GM12878 (cell line): ENCODE measurements around the gene CTNNBIP1. TPM values are rescaled to one million over a fixed set of nuclear protein-coding genes. Genes with fewer than 3 reads are reported as not detected.

ENCODE experiments used
- ATAC-seq: fragments of 200-7000 bp; cut with Tn5 transposase; 3 replicates; pipeline ENCODE4 v1.9.1; 2020; ENCODE audit warnings: mild to moderate bottlenecking, moderate library complexity
- BruUV-seq: library from RNA; stranded (reverse); fragments of 400-500 nt; replicated peaks from 2 replicates; lab custom pipeline; 2021; lab: Mats Ljungman, UMichigan
- CTCF ChIA-PET: fragments of 300-600 bp; sonication (Branson Sonifier 250); formaldehyde crosslinking; extraction: SDS; loops from one replicate; lab custom pipeline; 2021; ENCODE audit warnings: inconsistent platforms; lab: Yijun Ruan, JAX
- POLR2A ChIA-PET: fragments of 350-600 bp; formaldehyde crosslinking; extraction: SDS; loops from one replicate; lab custom pipeline; 2021; ENCODE audit warnings: inconsistent platforms; lab: Charles Lee
- RAD21 ChIA-PET: fragments of 300-600 bp; sonication (Branson Sonifier 250); formaldehyde crosslinking; loops from one replicate; lab custom pipeline; 2023; ENCODE audit warnings: antibody characterized with exemption; ENCODE audit not compliant: unreplicated experiment; lab: Charles Lee
- SMC1A ChIA-PET: fragments of 300-600 bp; sonication (Branson Sonifier 250); formaldehyde crosslinking; loops from one replicate; lab custom pipeline; 2023; ENCODE audit not compliant: unreplicated experiment, uncharacterized antibody; lab: Charles Lee
- DNase-seq: peaks from one replicate; pipeline ENCODE4 v3.0.0-alpha.2; 2011; ENCODE audit warnings: low read depth, low spot score
- FAIRE-seq: peaks from 3 replicates; lab custom pipeline; 2011; peaks lifted over from hg19 to GRCh38; lab: Jason Lieb, UNC
- H2AFZ ChIP-seq: 2 replicates; pipeline ENCODE4 v1.6.0; 2011; ENCODE audit warnings: low read depth, low read length, control low read depth; ENCODE audit not compliant: control insufficient read depth
- H3K27ac ChIP-seq: 2 replicates; pipeline ENCODE4 v1.5.1; 2011; ENCODE audit warnings: control low read depth; ENCODE audit not compliant: control insufficient read depth, insufficient read depth
- H3K27me3 ChIP-seq, 2 experiments: replicated peaks in 1 of 2; 2 replicates each; pipeline versions ENCODE4 v1.6.0 to v1.6.1; 2011; ENCODE audit warnings: low read length in 1 of 2; ENCODE audit not compliant: control insufficient read depth in 2 of 2, insufficient read depth in 2 of 2
- H3K36me3 ChIP-seq, 2 experiments: 2 replicates each; pipeline ENCODE4 v1.5.1; 2011; ENCODE audit warnings: low read length in 1 of 2; ENCODE audit not compliant: control insufficient read depth in 2 of 2, insufficient read depth in 2 of 2
- H3K4me1 ChIP-seq: 2 replicates; pipeline ENCODE4 v1.6.1; 2011; ENCODE audit warnings: mild to moderate bottlenecking, low read length, moderate library complexity, mixed read lengths; ENCODE audit not compliant: control insufficient read depth, insufficient read depth
- H3K4me2 ChIP-seq: 2 replicates; pipeline ENCODE4 v1.6.0; 2011; ENCODE audit warnings: control low read depth; ENCODE audit not compliant: control insufficient read depth, insufficient read depth
- H3K4me3 ChIP-seq: fragments of 200-600 bp; sonication (generic); 2 replicates; pipeline ENCODE4 v1.5.1; 2016
- H3K79me2 ChIP-seq: 2 replicates; pipeline ENCODE4 v1.6.0; 2011; ENCODE audit warnings: low read length; ENCODE audit not compliant: control insufficient read depth, insufficient read depth
- H3K9ac ChIP-seq: 2 replicates; pipeline ENCODE4 v1.8.0; 2011; ENCODE audit warnings: low read length, control low read depth, mixed read lengths; ENCODE audit not compliant: control insufficient read depth, insufficient read depth
- H3K9me3 ChIP-seq: replicated peaks from 3 replicates; pipeline ENCODE4 v1.5.1; 2011; ENCODE audit warnings: mild to moderate bottlenecking, low read length; ENCODE audit not compliant: control insufficient read depth, insufficient read depth
- H4K20me1 ChIP-seq: 2 replicates; pipeline ENCODE4 v1.6.0; 2011; ENCODE audit not compliant: control insufficient read depth, insufficient read depth
- ATF7 ChIP-seq: fragments of 450-650 bp; IDR thresholded peaks from 2 replicates; pipeline ENCODE4 v1.6.1; 2016; ENCODE audit warnings: low read depth, mild to moderate bottlenecking
- BCL11A ChIP-seq: IDR thresholded peaks from 2 replicates; pipeline ENCODE4 v1.6.1; 2011; ENCODE audit warnings: low read depth, low read length
- CBX5 ChIP-seq: sonication (generic); IDR thresholded peaks from 2 replicates; pipeline ENCODE4 v1.6.1; 2016; ENCODE audit warnings: low read depth, moderate library complexity, mild to moderate bottlenecking, inconsistent platforms
- CHD4 ChIP-seq: fragments of 200-600 bp; sonication (generic); IDR thresholded peaks from 2 replicates; pipeline ENCODE4 v1.6.1; 2016; ENCODE audit warnings: mild to moderate bottlenecking
- CREM ChIP-seq: IDR thresholded peaks from 2 replicates; pipeline ENCODE4 v1.6.1; 2014; ENCODE audit warnings: antibody characterized with exemption, low read depth
- EZH2 ChIP-seq: IDR thresholded peaks from 2 replicates; pipeline ENCODE4 v1.6.1; 2012; ENCODE audit warnings: low read depth, mild to moderate bottlenecking, control low read depth, inconsistent platforms, low read length, borderline replicate concordance; ENCODE audit not compliant: control insufficient read depth
- HCFC1 ChIP-seq: fragments of 150-350 bp; IDR thresholded peaks from 2 replicates; pipeline ENCODE4 v1.6.1; 2014; ENCODE audit warnings: low read length
- IKZF1 ChIP-seq: fragments of 450-650 bp; conservative IDR thresholded peaks from 2 replicates; pipeline ENCODE4 v1.6.1; 2017; ENCODE audit warnings: antibody characterized with exemption, mild to moderate bottlenecking
- IRF5 ChIP-seq: fragments of 450-650 bp; IDR thresholded peaks from 2 replicates; pipeline ENCODE4 v1.6.1; 2017; ENCODE audit warnings: borderline replicate concordance
- JUNB ChIP-seq: IDR thresholded peaks from 2 replicates; pipeline ENCODE4 v1.6.1; 2016; ENCODE audit warnings: antibody characterized with exemption, mild to moderate bottlenecking
- MLLT1 ChIP-seq: fragments of 450-650 bp; IDR thresholded peaks from 2 replicates; pipeline ENCODE4 v1.6.1; 2016; ENCODE audit warnings: mild to moderate bottlenecking
- NBN ChIP-seq: fragments of 450-650 bp; IDR thresholded peaks from 2 replicates; pipeline ENCODE4 v1.6.1; 2016
- POLR2AphosphoS5 ChIP-seq: IDR thresholded peaks from 2 replicates; pipeline ENCODE4 v1.6.1; 2011; ENCODE audit warnings: mild to moderate bottlenecking, low read length, inconsistent platforms
- SMC3 ChIP-seq: IDR thresholded peaks from 2 replicates; pipeline ENCODE4 v1.6.1; 2011; ENCODE audit warnings: low read length, improper control_type of control experiment, borderline replicate concordance
- SUZ12 ChIP-seq: fragments of 200-600 bp; sonication (generic); IDR thresholded peaks from one replicate; pipeline ENCODE4 v1.6.1; 2018; ENCODE audit warnings: antibody characterized with exemption, mild to moderate bottlenecking; ENCODE audit not compliant: unreplicated experiment
- ZNF207 ChIP-seq: fragments of 450-650 bp; IDR thresholded peaks from 2 replicates; pipeline ENCODE4 v1.6.1; 2014; ENCODE audit warnings: antibody characterized with exemption, mild to moderate bottlenecking, borderline replicate concordance
- WGBS: methylation state at CpG from one replicate; pipeline ENCODE4 v1.1.6; 2016; ENCODE audit warnings: low lambda C conversion rate; ENCODE audit not compliant: insufficient replicate concordance, insufficient coverage; ENCODE audit errors: missing lambda C conversion rate; 5-methylcytosine and 5-hydroxymethylcytosine counted together
- in situ Hi-C: fragments of 300-500 bp; cut with MboI; formaldehyde crosslinking; loops from 9 replicates; pipeline ENCODE4 v1.14.3; 2018; ENCODE audit warnings: mixed read lengths
- intact Hi-C: fragments of 100-400 bp; cut with micrococcal nuclease; formaldehyde crosslinking; loops from one replicate; pipeline ENCODE4 v1.14.2; 2022; ENCODE audit not compliant: unreplicated experiment
- polyA plus RNA-seq, 11 experiments: library from polyadenylated mRNA; depleted of rRNA in 4 of 11; unstranded in 6 of 11; stranded (reverse) in 5 of 11; fragments of >200 nt; fragmentation: Nextera tagmentation in 4 of 11; fragmentation: Illumina TruSeq in 1 of 11; extraction: Ambion mirVana in 4 of 11; extraction: Trizol in 1 of 11; gene quantifications; 1 replicate in 1 of 11; 2 replicates in 10 of 11; pipeline versions ENCODE4 v1.2.1 to v1.2.3, GENCODE V29; 2011 to 2016; ENCODE audit warnings: inconsistent platforms in 2 of 11, missing spikeins in 2 of 11, low read depth in 1 of 11
- total RNA-seq, 4 experiments: library from RNA; depleted of rRNA in 3 of 4; stranded (reverse); fragments of >200 nt in 3 of 4; fragmentation: Illumina TruSeq in 1 of 4; extraction: Trizol in 1 of 4; gene quantifications; 2 replicates each; pipeline versions ENCODE4 v1.2.1 to v1.2.3, GENCODE V29; 2013 to 2021
- TF ChIP-seq, protein P1 (sequence below): fragments of 450-650 bp; IDR thresholded peaks from 2 replicates; pipeline ENCODE4 v1.6.1; 2017; ENCODE audit warnings: mild to moderate bottlenecking
- TF ChIP-seq, protein P2 (sequence below): fragments of 450-650 bp; conservative IDR thresholded peaks from 2 replicates; pipeline ENCODE4 v1.6.1; 2017; ENCODE audit warnings: mild to moderate bottlenecking, moderate library complexity
- TF ChIP-seq, protein P3 (sequence below): IDR thresholded peaks from 2 replicates; pipeline ENCODE4 v1.6.1; 2012; ENCODE audit warnings: low read depth, low read length, improper control_type of control experiment

The CTNNBIP1 gene
- total and polyA plus RNA-seq, 10 of the 15 experiments (the other 5 are each of a cell fraction or from before 2014, with no cell fraction given): 0.42 to 31.8 (median 10.8) TPM

DNA sequence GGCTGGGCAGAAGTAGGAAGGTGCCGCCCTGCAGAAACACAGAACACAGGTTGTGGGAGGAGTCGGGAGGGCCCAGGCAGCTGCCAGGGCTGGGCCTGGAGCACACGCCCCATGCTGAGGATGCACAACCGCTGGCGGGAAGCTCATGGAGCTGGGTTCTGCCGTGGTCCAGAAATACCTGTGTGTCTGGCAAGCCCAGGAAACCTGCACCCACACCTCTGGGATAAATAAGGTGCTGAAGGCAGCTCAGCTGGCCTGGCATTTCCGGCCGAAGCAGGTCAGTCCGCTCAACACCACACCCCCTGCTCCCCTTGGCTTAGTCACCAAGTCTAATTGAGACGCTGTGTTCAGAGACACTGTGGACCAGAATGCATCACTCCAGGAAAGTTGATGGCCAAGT, 32.1 kb downstream of the CTNNBIP1 start:
- no peaks in the 10 kb centered on the region for H3K36me3 ChIP-seq
- ATAC-seq (no peak), FAIRE-seq (no peak), DNase-seq (no peak)
- ChIA-PET CTCF (interaction anchor here (1.1 to 2.8 kb wide), 8 partner anchors 10 to 64 kb away, joined by 3 to 21 read pairs (median 4); partner anchors contain the start of genes LZIC and NMNAT1), RAD21 (interaction anchor here (0.6 to 2.1 kb wide), 4 partner anchors 10 to 65 kb away, joined by 3 to 7 read pairs (median 4); partner anchors contain the start of genes LZIC and NMNAT1), SMC1A (interaction anchor here (0.6 to 2.0 kb wide), 6 partner anchors 9 to 287 kb away, joined by 3 to 14 read pairs (median 3); partner anchors contain the start of genes LZIC and NMNAT1), POLR2A (interaction anchor here (0.6 kb wide), 1 partner anchor 42 kb away, joined by 4 read pairs; no protein-coding TSS in a partner anchor)
- no peak overlapping the region for H3K4me2 ChIP-seq
- H3K27ac ChIP-seq: no peak overlapping the region
- intact Hi-C loops (loop anchor here (5.0 kb wide), 1 partner anchor 614 kb away; no protein-coding TSS in a partner anchor), in situ Hi-C loops (loop anchor here (5.0 kb wide), 1 partner anchor 144 kb away; no protein-coding TSS in a partner anchor)
- no peak overlapping the region for H3K9ac ChIP-seq
- H3K9me3 ChIP-seq: no peaks in the 10 kb centered on the region
- no peak overlapping the region for H3K4me3 ChIP-seq
- H2AFZ ChIP-seq: no peak overlapping the region
- peaks cover 11% of the 10 kb centered on the region; the same call in 1 of the 2 replicates for H3K4me1 ChIP-seq
- no peaks in the 10 kb centered on the region for H3K79me2 ChIP-seq
- H3K27me3 ChIP-seq: no peaks in the 10 kb centered on the region
- WGBS: 87% methylated on average over 10 of the region's 10 CpGs
- no peaks in the 10 kb centered on the region for H4K20me1 ChIP-seq
- BruUV-seq: no TSS peak
- TF ChIP-seq CREM (no peak), CBX5 (no peak), IKZF1 (no peak), JUNB (no peak), HCFC1 (no peak), IRF5 (no peak), SMC3 (no peak), ZNF207 (no peak), MLLT1 (no peak), NBN (no peak), CHD4 (no peak), SUZ12 (no peak), EZH2 (no peak), BCL11A (no peak), POLR2AphosphoS5 (no peak), ATF7 (no peak)
- TF ChIP-seq, protein P1, sequence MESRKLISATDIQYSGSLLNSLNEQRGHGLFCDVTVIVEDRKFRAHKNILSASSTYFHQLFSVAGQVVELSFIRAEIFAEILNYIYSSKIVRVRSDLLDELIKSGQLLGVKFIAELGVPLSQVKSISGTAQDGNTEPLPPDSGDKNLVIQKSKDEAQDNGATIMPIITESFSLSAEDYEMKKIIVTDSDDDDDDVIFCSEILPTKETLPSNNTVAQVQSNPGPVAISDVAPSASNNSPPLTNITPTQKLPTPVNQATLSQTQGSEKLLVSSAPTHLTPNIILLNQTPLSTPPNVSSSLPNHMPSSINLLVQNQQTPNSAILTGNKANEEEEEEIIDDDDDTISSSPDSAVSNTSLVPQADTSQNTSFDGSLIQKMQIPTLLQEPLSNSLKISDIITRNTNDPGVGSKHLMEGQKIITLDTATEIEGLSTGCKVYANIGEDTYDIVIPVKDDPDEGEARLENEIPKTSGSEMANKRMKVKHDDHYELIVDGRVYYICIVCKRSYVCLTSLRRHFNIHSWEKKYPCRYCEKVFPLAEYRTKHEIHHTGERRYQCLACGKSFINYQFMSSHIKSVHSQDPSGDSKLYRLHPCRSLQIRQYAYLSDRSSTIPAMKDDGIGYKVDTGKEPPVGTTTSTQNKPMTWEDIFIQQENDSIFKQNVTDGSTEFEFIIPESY: no peak
- TF ChIP-seq, protein P2, sequence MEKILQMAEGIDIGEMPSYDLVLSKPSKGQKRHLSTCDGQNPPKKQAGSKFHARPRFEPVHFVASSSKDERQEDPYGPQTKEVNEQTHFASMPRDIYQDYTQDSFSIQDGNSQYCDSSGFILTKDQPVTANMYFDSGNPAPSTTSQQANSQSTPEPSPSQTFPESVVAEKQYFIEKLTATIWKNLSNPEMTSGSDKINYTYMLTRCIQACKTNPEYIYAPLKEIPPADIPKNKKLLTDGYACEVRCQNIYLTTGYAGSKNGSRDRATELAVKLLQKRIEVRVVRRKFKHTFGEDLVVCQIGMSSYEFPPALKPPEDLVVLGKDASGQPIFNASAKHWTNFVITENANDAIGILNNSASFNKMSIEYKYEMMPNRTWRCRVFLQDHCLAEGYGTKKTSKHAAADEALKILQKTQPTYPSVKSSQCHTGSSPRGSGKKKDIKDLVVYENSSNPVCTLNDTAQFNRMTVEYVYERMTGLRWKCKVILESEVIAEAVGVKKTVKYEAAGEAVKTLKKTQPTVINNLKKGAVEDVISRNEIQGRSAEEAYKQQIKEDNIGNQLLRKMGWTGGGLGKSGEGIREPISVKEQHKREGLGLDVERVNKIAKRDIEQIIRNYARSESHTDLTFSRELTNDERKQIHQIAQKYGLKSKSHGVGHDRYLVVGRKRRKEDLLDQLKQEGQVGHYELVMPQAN: no peak
- TF ChIP-seq, protein P3, sequence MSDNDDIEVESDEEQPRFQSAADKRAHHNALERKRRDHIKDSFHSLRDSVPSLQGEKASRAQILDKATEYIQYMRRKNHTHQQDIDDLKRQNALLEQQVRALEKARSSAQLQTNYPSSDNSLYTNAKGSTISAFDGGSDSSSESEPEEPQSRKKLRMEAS: no peak
